ENCODE results near the gene MRPL19.

GRCh38 chr2:75622500-75622899 lies 24.1 kb upstream of the MRPL19 start:
- no peak for TF ChIP-seq CTCF (IDR thresholded peaks at IDR 0.05; ENCODE audit: insufficient read depth, low read length, poor library complexity, severe bottlenecking)
- TF ChIP-seq EZH2phosphoT487 (conservative IDR thresholded peaks at IDR 0.05; ENCODE audit: low read length): no peak
